ENCODE measurements around the gene PITPNM1. TPM values are rescaled to one million over a fixed set of nuclear protein-coding genes. Genes with fewer than 3 reads are reported as not detected.
"Not testable (repeated sequence)": the region's sequence is repeated elsewhere in the genome, so short reads cannot be mapped to it uniquely, and the experiment has no call there.

Gene PITPNM1
- total and polyA plus RNA-seq, 2 of the 13 experiments (the other 11 are each of a cell fraction or from before 2014, with no cell fraction given): 8.2 to 8.5 TPM

DNA sequence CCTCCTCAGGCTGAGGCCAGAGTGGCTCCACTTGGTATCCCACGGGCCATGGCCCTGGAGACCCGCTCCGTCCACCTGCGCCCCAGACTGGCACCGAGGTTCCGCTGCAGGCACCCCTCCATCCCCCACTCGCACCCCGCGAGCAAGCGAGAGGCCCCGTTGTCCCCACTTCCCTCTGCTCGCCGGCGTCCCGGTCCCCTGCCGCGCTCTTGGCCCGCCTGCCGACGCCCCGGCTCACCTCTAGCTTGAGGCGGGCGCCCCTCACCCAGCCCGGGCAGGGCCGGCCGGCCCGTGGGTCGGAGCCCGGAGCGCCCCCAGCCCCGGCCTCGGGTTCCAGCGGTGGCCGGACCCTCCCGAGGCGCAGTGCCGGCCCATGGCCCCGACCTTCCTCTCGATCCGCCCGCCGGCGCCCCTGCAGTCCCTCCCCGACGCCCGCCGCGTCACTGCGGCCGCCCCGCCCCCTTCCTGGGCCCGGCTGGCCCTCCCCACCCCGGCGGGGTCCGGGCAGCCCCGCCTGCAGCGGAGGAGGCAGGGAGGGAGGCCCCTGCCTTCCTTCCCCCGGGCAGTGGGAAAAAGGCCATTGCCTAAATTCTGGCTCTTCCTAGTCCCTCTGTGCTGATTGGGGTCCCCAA is at the start of gene PITPNM1 (continued):
- TF ChIP-seq, protein P1, sequence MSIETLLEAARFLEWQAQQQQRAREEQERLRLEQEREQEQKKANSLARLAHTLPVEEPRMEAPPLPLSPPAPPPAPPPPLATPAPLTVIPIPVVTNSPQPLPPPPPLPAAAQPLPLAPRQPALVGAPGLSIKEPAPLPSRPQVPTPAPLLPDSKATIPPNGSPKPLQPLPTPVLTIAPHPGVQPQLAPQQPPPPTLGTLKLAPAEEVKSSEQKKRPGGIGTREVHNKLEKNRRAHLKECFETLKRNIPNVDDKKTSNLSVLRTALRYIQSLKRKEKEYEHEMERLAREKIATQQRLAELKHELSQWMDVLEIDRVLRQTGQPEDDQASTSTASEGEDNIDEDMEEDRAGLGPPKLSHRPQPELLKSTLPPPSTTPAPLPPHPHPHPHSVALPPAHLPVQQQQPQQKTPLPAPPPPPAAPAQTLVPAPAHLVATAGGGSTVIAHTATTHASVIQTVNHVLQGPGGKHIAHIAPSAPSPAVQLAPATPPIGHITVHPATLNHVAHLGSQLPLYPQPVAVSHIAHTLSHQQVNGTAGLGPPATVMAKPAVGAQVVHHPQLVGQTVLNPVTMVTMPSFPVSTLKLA (IDR thresholded peaks at IDR 0.05): no peak
- TF ChIP-seq ZNF263 (CRISPR knock-in tag; IDR thresholded peaks at IDR 0.05) (no peak), ZNF230 (CRISPR knock-in tag; IDR thresholded peaks at IDR 0.05) (no peak), JUNB (CRISPR knock-in tag; IDR thresholded peaks at IDR 0.05; ENCODE audit: borderline replicate concordance) (no peak), CHD2 (IDR thresholded peaks at IDR 0.05; ENCODE audit: low read depth, low read length) (no peak), ZNF773 (CRISPR knock-in tag; IDR thresholded peaks at IDR 0.05; ENCODE audit: borderline replicate concordance) (no peak), ATF7-NPFF (CRISPR knock-in tag; IDR thresholded peaks at IDR 0.05; ENCODE audit: low read depth) (no peak), MBD4 (IDR thresholded peaks at IDR 0.05; ENCODE audit: borderline replicate concordance, low read length) (no peak), ZNF598 (CRISPR knock-in tag; IDR thresholded peaks at IDR 0.05; ENCODE audit: borderline replicate concordance) (no peak), RFXANK (CRISPR knock-in tag; IDR thresholded peaks at IDR 0.05) (no peak), ZMYM2 (CRISPR knock-in tag; IDR thresholded peaks at IDR 0.05) (no peak), ZNF446 (CRISPR knock-in tag; IDR thresholded peaks at IDR 0.05) (no peak), TOE1 (CRISPR knock-in tag; IDR thresholded peaks at IDR 0.05) (no peak), SPEN (CRISPR knock-in tag; IDR thresholded peaks at IDR 0.05; ENCODE audit: low read depth) (no peak)
- TF ChIP-seq, protein P2, sequence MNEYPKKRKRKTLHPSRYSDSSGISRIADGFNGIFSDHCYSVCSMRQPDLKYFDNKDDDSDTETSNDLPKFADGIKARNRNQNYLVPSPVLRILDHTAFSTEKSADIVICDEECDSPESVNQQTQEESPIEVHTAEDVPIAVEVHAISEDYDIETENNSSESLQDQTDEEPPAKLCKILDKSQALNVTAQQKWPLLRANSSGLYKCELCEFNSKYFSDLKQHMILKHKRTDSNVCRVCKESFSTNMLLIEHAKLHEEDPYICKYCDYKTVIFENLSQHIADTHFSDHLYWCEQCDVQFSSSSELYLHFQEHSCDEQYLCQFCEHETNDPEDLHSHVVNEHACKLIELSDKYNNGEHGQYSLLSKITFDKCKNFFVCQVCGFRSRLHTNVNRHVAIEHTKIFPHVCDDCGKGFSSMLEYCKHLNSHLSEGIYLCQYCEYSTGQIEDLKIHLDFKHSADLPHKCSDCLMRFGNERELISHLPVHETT (CRISPR knock-in tag; conservative IDR thresholded peaks at IDR 0.05): no peak
- TF ChIP-seq, protein P3, sequence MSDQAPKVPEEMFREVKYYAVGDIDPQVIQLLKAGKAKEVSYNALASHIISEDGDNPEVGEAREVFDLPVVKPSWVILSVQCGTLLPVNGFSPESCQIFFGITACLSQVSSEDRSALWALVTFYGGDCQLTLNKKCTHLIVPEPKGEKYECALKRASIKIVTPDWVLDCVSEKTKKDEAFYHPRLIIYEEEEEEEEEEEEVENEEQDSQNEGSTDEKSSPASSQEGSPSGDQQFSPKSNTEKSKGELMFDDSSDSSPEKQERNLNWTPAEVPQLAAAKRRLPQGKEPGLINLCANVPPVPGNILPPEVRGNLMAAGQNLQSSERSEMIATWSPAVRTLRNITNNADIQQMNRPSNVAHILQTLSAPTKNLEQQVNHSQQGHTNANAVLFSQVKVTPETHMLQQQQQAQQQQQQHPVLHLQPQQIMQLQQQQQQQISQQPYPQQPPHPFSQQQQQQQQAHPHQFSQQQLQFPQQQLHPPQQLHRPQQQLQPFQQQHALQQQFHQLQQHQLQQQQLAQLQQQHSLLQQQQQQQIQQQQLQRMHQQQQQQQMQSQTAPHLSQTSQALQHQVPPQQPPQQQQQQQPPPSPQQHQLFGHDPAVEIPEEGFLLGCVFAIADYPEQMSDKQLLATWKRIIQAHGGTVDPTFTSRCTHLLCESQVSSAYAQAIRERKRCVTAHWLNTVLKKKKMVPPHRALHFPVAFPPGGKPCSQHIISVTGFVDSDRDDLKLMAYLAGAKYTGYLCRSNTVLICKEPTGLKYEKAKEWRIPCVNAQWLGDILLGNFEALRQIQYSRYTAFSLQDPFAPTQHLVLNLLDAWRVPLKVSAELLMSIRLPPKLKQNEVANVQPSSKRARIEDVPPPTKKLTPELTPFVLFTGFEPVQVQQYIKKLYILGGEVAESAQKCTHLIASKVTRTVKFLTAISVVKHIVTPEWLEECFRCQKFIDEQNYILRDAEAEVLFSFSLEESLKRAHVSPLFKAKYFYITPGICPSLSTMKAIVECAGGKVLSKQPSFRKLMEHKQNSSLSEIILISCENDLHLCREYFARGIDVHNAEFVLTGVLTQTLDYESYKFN (CRISPR knock-in tag; conservative IDR thresholded peaks at IDR 0.05): no peak
- TF ChIP-seq, protein P4, sequence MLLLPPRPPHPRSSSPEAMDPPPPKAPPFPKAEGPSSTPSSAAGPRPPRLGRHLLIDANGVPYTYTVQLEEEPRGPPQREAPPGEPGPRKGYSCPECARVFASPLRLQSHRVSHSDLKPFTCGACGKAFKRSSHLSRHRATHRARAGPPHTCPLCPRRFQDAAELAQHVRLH (CRISPR knock-in tag; IDR thresholded peaks at IDR 0.05; ENCODE audit: borderline replicate concordance, low read depth): no peak

DNA sequence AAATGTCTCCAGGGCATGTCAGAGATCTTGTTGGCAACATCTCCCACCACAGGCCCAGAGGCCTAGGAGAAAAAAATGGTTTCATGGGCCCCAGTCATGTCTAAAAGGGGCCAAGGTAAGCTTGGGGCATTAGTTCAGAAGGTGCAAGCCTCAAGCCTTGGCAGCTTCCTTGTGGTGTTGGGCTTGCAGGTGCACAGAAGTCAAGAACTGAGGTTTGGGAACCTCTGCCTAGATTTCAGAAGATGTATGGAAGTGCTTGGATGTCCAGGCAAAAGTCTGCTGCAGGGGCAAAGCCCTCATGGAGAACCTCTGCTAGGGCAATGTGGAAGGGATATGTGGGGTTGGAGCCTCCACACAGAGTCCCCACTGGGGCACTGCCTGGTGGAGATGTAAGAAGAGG is 46.5 kb upstream of the PITPNM1 start:
- BruUV-seq (replicated peaks); in situ Hi-C loops (cut with HindIII; ENCODE audit: extremely low pct_ligation_motif_present, low pct_unique_long_range_greater_than_20kb); H3K27ac ChIP-seq (ENCODE audit: extremely low read length, insufficient read depth, low read length); H4K20me1 ChIP-seq (ENCODE audit: insufficient read depth, low read length); H3K4me2 ChIP-seq (ENCODE audit: low read depth, low read length); H3K27me3 ChIP-seq (ENCODE audit: control insufficient read depth in 1 of 2, insufficient read depth in 2 of 2, low read length in 2 of 2); DNase-seq (ENCODE audit: low spot score); POLR2A ChIA-PET; ATAC-seq; H3K9ac ChIP-seq (ENCODE audit: insufficient read depth, low read depth, low read length); CTCF ChIA-PET (ENCODE audit: low intra/inter-chr PET ratio, low total read pairs); H3K79me2 ChIP-seq (ENCODE audit: insufficient read depth, low read length); H3K36me3 ChIP-seq (replicated peaks in 1 of 2; ENCODE audit: control insufficient read depth in 1 of 2, insufficient read depth in 2 of 2, low read length in 2 of 2); FAIRE-seq; intact Hi-C loops (cut with micrococcal nuclease; ENCODE audit: unreplicated experiment); H2AFZ ChIP-seq (ENCODE audit: low read length); H3K4me3 ChIP-seq (replicated peaks in 1 of 3; ENCODE audit: insufficient read depth in 1 of 3, low read depth in 2 of 3, low read length in 3 of 3): not testable (repeated sequence)
- H3K4me1 ChIP-seq (ENCODE audit: insufficient read depth, low read length): peaks cover 26% of the 10 kb centered on the region; the same call in 1 of the 2 replicates
- H3K9me3 ChIP-seq (ENCODE audit: low read length): peaks cover 13% of the 10 kb centered on the region

Data from HepG2 (cell line).